ENCODE measurements around the gene PPP1R14C. TPM values are rescaled to one million over a fixed set of nuclear protein-coding genes. Genes with fewer than 3 reads are reported as not detected.
"Not testable (repeated sequence)": the region's sequence is repeated elsewhere in the genome, so short reads cannot be mapped to it uniquely, and the experiment has no call there.

PPP1R14C gene
- polyA plus RNA-seq, 1 donor from 2014 or later: 14.0 TPM

GRCh38 chr6:150177952-150178520 lies 35.2 kb downstream of the PPP1R14C start:
- H3K4me3 ChIP-seq (ENCODE audit: low read length): no peak overlapping the region
- H3F3A ChIP-seq (ENCODE audit: insufficient read depth, low read length, poor library complexity, severe bottlenecking): no peaks in the 10 kb centered on the region
- H2AFZ ChIP-seq (ENCODE audit: low read depth, low read length): no peak overlapping the region
- no peaks in the 10 kb centered on the region for H4K20me1 ChIP-seq (ENCODE audit: insufficient read depth)
- H3K79me2 ChIP-seq (replicated peaks; ENCODE audit: insufficient read depth, low read length): no peaks in the 10 kb centered on the region
- no peak overlapping the region for H3K4me2 ChIP-seq (ENCODE audit: low read length)
- no peaks in the 10 kb centered on the region for H3K36me3 ChIP-seq (ENCODE audit: insufficient read depth, low read length)
- H3K9ac ChIP-seq (ENCODE audit: low read length): no peak overlapping the region
- no peak overlapping the region for H3K27ac ChIP-seq (ENCODE audit: low read length)
- H3K27me3 ChIP-seq (ENCODE audit: insufficient read depth, low read depth, low read length): no peaks in the 10 kb centered on the region
- no peak for TF ChIP-seq SMC3 (conservative IDR thresholded peaks at IDR 0.05; ENCODE audit: poor library complexity)
- TF ChIP-seq EZH2 (IDR thresholded peaks at IDR 0.05; ENCODE audit: borderline replicate concordance, insufficient read depth, low read length, poor library complexity, severe bottlenecking): no peak
- no peak for TF ChIP-seq CTCF (IDR thresholded peaks at IDR 0.05; ENCODE audit: poor library complexity, severe bottlenecking)
- H3K9me3 ChIP-seq (ENCODE audit: low read length): no peaks in the 10 kb centered on the region
- H3K9me2 ChIP-seq (ENCODE audit: insufficient read depth, low read length): no peaks in the 10 kb centered on the region

- Histone ChIP-seq H3K9me3 (ENCODE audit: low read length) (no peaks in the 10 kb centered on the region), H3K27ac (ENCODE audit: low read length) (no peak overlapping the region), H3K4me2 (ENCODE audit: low read length) (no peak overlapping the region), H3F3A (ENCODE audit: insufficient read depth, low read length, poor library complexity, severe bottlenecking) (no peaks in the 10 kb centered on the region), H3K79me2 (replicated peaks; ENCODE audit: insufficient read depth, low read length) (no peaks in the 10 kb centered on the region), H3K36me3 (ENCODE audit: insufficient read depth, low read length) (no peaks in the 10 kb centered on the region), H3K9me2 (ENCODE audit: insufficient read depth, low read length) (no peaks in the 10 kb centered on the region), H3K27me3 (ENCODE audit: insufficient read depth, low read depth, low read length) (no peaks in the 10 kb centered on the region), H4K20me1 (ENCODE audit: insufficient read depth) (no peaks in the 10 kb centered on the region), H2AFZ (ENCODE audit: low read depth, low read length) (no peak overlapping the region), H3K4me3 (ENCODE audit: low read length) (no peak overlapping the region), H3K9ac (ENCODE audit: low read length) (no peak overlapping the region)
- TF ChIP-seq POLR2AphosphoS5 (IDR thresholded peaks at IDR 0.05): no peak
- TF ChIP-seq CTCF (IDR thresholded peaks at IDR 0.05; ENCODE audit: poor library complexity, severe bottlenecking): no peak
- no peak for TF ChIP-seq SMC3 (conservative IDR thresholded peaks at IDR 0.05; ENCODE audit: poor library complexity)
- TF ChIP-seq TAF1 (IDR thresholded peaks at IDR 0.05; ENCODE audit: low read depth): no peak
These were observed 36.2 kb downstream of the PPP1R14C start for GRCh38 chr6:150179030-150179429.

GRCh38 chr6:150179907-150180424 lies 37.1 kb downstream of the PPP1R14C start:
- not testable (repeated sequence) for H3K27me3 ChIP-seq (ENCODE audit: insufficient read depth, low read depth, low read length); H4K20me1 ChIP-seq (ENCODE audit: insufficient read depth); H3K79me2 ChIP-seq (replicated peaks; ENCODE audit: insufficient read depth, low read length); H3F3A ChIP-seq (ENCODE audit: insufficient read depth, low read length, poor library complexity, severe bottlenecking); H2AFZ ChIP-seq (ENCODE audit: low read depth, low read length); H3K9ac ChIP-seq (ENCODE audit: low read length); H3K9me3 ChIP-seq (ENCODE audit: low read length); H3K36me3 ChIP-seq (ENCODE audit: insufficient read depth, low read length); H3K9me2 ChIP-seq (ENCODE audit: insufficient read depth, low read length); H3K4me3 ChIP-seq (ENCODE audit: low read length); H3K4me2 ChIP-seq (ENCODE audit: low read length); H3K27ac ChIP-seq (ENCODE audit: low read length)

Measured in neural cell (in vitro differentiated cells).